Stimulated activated CD8-positive, alpha-beta memory T cell treated with anti-CD3 and anti-CD28 coated beads, Interleukin-15, amount 100 ng/mL, for 4 hours (primary cell): ENCODE results near the gene GPC5.
"Not testable (repeated sequence)": the region's sequence is repeated elsewhere in the genome, so short reads cannot be mapped to it uniquely, and the experiment has no call there.

Experiments
- DNase-seq, 2 donors: peaks; one replicate each; pipeline ENCODE4 v3.0.0-alpha.2; 2020; ENCODE audit warnings: low read depth in 2 of 2

The GPC5 gene

DNA sequence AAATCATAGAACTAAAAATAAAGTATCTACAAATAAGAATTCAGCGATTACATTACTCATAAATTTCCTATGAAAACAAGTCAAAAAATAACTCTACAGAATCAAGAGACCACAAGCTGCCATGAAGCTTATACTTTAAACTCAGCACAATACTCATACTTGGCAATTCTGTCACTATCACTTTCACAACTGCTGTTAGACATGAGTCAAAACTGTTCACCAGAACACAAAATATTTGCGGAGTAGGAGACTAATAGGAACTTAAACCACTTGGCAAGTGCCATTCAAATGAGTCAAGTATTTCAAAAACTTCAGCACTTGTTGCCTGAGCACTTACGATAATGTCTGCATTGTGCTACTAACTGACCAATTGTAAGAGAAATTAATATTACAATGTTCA lies 1440.4 kb downstream of the GPC5 start:
- DNase-seq: no peak

DNA sequence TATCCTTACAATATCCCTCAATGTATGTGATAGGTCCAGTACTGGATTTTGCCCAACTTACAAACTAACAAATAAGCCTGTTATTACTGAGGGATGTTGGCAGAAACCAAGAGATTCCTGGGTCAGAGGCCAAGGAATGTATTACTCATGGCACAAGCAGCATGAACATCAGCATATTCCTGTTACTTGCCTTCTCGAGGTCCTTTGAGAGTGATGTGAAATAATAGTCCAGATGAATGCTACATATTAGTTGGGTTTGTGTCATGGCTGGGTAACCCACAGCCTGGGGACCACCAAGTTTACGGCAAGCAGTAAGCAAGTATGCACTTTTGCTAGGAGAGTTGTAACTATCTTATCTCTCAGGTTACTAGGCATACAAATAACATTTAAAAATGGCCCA lies 1443.7 kb downstream of the GPC5 start:
- DNase-seq: no peak

DNA sequence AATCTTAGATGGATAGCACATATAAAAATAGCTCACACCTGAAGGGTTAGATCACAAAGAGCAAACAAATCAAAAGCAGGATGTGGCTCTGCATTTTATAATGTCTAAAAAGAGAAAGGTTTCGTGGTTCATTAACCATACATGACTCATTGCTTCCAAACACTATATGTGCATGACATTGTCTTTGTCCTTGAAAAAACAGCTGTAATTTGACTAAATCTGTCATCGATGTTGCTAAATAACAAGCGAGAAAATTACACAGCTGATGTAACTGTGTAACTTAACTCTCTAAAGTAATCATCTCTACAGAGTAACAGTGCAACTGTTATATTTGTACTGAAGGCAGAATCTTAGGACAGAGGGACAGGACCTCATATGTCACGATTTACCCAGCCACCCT lies 1445.1 kb downstream of the GPC5 start:
- no peak for DNase-seq

DNA sequence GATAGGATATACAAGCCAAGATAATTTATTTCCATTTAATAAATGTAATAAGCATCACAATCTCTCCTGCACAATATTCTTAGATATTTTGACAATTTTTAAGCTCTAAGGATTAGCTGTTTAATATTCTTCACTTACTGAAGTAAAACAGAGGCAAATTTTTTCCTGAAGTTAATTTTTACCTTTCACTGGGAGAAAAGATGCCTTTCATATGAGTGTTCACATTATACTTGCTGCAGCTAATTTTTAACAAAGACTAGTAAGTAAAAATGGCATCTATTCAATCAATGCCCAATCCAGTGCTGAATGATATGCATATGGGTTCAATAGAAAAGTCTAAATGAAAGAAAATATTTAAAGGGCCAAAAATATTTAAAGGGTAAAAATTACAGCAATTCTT lies 1451.0 kb downstream of the GPC5 start:
- DNase-seq: no peak

DNA sequence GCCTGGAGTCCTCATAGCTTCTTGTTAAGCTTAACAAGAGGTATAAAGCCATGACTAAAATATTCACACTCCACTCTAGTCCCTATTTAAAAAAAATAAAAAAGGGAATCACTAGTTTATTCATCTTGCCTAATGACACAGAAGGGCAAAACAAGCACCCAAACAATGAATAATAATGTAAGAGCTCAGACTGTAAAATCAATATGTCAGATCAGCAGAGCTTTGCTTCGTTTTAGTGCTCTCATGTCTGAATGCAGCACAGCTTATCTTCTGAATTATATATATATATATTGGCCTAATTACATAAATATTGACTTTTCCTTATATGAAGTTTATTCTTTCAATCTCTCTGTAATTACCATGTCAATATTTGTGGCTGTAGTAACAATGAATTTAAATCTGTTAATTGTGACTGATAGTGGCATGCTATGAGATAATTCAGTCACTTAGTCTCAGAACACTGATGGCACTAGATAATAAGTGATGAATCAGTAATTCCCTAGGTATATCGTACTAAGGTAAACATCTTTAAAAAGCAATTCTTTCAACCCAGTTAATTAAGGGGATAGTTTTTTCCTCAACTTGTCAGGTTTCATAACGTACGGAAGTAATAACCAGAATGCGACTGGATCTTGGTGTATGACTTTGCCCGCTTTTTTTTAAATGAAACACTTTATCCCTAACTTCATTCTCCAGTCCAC lies 1466.3 kb downstream of the GPC5 start:
- no peak for DNase-seq

DNA sequence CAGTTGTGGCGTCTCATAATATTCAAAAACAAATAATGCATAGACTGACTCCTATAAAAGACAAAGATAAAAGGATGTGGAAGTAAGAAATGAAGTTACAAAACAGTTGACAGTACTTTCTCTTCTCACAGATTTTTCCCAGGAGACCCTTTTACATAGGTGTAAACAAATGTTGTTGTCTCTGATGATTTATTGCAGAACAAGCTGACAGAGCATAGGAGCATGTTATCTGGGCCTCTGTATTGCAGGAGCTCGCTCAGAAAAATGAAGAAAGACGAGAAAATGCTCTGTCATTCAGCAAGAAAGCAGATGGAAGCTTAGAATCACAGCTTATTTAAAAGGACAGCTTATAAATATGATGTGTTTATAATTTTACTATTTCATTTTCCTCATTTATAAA lies 1474.6 kb downstream of the GPC5 start:
- DNase-seq: no peak

DNA sequence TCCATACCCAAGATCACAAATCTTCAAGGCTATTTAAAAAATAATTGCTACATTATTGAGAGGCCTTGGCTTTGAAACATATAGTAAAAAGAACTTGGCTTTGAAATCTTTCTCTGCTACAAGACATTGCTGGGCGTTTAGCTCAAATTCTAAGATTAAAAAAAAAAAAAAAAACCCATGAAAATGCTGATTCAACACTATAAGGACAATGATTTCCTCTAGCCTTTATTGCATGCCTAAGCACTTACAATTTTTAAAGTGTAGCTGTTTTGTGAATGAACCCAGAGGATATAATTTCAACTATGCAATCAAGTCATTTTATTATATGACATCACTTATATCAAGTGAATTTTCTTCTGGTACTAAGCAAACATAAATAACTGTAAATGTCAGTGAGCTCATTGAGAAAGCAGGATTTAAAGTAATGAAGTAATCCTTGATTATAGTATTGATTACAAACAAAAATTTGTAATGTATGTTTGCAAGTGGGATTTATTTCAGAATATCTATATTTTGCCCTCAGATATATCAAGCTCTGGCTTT lies 1488.2 kb downstream of the GPC5 start:
- no peak for DNase-seq

DNA sequence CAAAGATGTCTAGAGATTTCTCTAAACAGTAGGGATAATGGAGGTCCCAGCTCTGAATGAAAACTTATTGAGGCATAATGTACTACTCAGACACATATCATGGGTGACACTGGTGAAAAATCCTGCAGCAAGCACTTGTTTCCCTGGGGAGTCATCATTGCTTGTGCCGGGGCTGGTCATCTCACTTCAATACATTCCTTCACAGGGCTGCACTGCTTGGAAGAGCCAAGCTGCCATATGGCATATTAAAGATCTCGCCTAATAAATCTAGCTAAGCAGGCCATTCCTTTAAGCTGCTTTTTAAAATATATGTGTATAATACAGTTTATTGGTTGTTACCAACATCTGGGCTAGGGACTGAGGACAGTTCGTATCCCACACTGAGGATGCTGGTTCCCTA lies 1496.0 kb downstream of the GPC5 start:
- DNase-seq: no peak

DNA sequence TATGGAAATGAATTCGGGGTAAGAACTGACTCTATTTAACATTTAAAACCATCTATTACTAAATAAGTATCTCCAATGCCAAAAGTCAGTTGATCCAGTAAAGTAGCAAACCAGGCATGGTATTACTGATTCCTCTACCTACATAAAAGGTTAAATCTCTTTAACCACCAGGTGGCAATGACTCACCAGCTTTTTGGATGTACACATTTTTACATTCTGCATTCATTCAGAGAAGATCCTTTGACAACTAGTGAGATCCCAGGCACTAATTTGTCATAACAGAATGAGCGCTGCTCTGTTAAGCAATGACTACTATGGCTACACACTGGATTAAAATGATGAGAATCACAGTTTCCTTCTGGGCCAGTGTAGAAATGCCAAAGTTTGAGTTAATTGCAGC lies 1498.4 kb downstream of the GPC5 start:
- DNase-seq: no peak

DNA sequence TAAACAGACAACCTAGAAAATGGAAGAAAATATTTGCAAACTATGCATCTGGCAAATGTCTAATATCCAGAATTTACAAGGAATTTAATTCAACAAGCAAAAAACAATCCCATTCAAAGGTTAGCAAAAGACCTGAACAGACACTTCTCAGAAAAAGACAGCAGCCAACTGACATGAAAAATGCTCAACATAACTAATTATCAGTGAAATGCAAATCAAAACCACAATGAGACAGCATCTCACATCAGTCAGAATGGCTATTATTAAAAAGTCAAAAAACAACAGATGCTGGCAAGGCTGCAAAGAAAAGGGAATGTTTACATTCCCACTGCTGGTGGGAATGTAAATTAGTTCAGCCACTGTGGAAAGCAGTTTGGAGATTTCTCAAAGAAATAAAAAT lies 1500.5 kb downstream of the GPC5 start:
- not testable (repeated sequence) for DNase-seq

DNA sequence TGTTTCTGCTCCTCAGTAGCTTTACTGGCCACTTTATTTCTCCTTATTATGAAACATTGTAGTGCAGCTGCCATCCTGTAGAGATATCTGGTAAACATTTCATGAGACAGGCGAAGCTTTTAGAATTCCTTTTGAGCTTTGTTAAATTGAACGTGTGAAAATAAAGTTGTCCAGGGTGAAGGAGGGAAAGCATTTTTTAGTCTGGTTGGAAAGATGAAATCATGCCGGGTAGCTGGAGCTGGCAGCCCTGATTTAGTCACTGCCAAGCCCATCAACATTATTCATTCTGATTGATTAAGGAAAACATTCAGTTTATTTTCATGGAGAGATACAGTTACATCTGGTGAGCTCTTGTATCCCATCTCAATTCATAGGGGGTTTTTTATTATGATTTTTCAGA lies 1502.0 kb downstream of the GPC5 start:
- no peak for DNase-seq

DNA sequence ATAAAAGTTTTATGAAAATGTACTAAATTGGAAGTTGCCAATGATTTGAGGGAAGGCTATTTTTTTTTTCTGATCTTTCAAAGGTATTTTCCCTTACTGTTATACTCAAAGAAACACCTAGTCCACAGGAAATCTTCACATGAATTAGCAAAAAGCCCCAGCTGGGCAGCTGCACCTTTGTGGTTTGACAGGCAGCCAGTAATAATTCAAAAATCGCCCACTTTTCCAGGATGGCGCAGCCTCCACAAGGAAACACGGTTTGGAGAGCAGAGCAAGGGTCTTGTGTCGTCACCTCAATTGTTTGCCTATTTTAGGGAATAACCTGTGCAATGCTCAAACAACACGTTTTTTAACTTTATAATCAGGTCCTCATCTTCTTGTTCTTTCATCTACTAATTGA lies 1503.3 kb downstream of the GPC5 start:
- DNase-seq: no peak

DNA sequence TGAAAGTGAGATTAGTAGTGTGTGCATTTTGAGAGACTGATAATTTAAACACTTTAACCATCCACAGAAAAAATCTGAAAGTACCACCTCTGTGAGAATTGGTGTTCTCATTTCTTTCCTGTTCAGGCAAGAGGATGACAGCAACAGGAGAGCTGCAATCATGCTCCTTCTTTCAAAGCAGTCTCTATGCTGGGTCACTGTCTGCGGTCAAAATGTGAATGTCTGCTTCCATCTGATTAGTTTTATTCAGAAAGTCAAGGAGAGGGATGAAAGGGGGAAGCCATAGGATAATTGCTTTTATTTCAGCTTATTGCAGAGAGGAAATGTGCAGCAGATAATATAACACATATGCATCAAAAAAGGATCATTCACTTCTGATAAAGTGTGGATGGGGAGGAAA lies 1514.2 kb downstream of the GPC5 start:
- no peak for DNase-seq

DNA sequence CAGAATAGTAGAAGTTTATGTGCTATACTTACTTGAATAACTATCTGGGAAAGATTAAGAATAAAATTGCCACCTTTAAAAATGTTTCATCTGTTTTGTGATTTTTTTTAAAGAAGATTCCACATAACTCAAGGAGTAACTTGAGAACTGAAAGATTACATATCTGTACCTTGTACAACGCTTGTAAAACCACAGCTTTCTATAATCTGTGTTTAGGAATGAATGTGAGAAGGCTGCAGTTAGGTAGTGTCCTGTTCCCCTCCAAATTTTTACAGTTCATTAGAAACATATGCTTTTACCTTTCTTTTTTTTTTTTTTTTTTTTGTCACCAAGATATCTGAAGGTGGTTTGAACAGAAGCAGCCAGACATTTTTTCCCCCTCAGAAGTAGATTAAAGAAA lies 1515.4 kb downstream of the GPC5 start:
- DNase-seq: no peak
